ENCODE measurements around the gene ZFP1.

ZFP1 gene

GRCh38 chr16:75148311-75149195 lies at the start of gene ZFP1:
Gene ZFP1 (plus strand): TSS chr16:75148524. CDS start chr16:75152952, 4,428 bp downstream.
- DNase-seq (ENCODE audit: low read depth, low spot score): peak; percentile 60

DNA sequence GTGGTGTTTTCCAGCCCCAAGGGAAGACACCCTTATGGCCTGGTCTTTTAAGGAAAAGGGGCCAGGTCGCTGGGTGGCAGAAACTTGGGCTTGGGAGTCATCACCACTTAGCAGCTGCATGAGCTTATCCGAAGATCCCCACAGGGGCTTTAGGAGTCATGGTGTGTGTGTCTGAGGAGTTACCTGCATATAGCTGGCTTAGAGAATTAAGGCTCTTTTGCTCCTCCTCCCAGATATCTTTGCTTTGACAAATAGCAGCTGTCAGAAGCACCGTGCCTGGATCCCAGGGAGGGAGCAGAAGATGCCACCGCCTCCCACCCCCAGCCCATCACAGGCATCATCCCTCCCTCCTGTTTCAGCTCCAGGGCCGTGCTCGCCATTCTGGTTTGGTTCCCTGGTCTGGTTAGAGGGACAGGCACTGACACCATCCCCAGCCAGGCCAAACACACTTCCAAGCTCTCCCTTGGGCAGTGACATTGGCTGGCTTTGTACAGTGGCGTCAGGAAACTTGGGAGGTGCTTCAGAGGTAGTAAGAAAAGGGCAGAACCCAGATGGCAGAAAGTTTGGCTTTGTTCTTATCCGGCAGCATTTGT lies 49.2 kb upstream of the ZFP1 start:
- no peak for DNase-seq (ENCODE audit: low read depth, low spot score)

- no peak for DNase-seq (ENCODE audit: low read depth, low spot score)
Observed at GRCh38 chr16:75099738-75100602, 48.4 kb upstream of the ZFP1 start.

DNA sequence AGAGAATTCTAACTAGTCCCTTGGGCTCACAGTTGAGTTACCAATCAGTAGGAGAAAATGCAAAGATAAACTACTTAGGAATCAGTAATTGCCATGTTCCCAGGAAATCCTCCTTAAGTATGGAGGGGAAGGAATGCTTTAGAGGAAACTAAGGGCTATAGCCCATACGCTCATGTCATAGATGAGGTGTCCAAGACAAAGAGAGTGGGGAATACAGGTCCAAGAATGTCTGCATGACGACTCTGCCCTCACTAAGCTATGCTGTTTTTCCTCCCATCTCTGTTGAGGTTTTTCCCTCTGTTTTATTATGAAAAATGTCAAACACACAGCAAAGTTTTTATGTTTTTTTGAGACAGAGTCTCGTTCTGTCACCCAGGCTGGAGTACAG lies 47.7 kb upstream of the ZFP1 start:
- DNase-seq (ENCODE audit: low read depth, low spot score): no peak

DNA sequence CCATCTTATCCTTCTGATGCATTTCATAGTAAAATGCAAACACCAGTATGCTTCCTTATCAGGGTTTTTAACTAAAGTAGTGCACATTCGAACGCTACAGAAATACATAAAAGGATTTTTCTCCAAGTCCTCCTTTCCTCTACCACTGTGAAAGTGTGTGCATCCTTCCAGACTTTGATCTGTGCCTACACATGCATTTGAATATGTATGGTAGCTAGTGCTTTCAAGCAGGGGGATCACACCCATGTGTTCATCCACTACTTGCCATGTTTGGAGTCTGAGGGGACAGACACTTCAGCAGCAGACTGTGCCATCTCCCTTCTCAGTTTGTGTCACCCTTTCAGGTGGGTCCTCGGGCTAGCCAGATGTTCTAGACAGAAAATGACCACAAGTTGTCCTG lies 46.7 kb upstream of the ZFP1 start:
- DNase-seq (ENCODE audit: low read depth, low spot score): no peak

- no peak for DNase-seq (ENCODE audit: low read depth, low spot score)
Observed at GRCh38 chr16:75102595-75102994, 45.7 kb upstream of the ZFP1 start.

- no peak for DNase-seq (ENCODE audit: low read depth, low spot score)
Observed at GRCh38 chr16:75103994-75104393, 44.3 kb upstream of the ZFP1 start.

GRCh38 chr16:75104836-75105235 lies 43.5 kb upstream of the ZFP1 start:
- DNase-seq (ENCODE audit: low read depth, low spot score): no peak

DNA sequence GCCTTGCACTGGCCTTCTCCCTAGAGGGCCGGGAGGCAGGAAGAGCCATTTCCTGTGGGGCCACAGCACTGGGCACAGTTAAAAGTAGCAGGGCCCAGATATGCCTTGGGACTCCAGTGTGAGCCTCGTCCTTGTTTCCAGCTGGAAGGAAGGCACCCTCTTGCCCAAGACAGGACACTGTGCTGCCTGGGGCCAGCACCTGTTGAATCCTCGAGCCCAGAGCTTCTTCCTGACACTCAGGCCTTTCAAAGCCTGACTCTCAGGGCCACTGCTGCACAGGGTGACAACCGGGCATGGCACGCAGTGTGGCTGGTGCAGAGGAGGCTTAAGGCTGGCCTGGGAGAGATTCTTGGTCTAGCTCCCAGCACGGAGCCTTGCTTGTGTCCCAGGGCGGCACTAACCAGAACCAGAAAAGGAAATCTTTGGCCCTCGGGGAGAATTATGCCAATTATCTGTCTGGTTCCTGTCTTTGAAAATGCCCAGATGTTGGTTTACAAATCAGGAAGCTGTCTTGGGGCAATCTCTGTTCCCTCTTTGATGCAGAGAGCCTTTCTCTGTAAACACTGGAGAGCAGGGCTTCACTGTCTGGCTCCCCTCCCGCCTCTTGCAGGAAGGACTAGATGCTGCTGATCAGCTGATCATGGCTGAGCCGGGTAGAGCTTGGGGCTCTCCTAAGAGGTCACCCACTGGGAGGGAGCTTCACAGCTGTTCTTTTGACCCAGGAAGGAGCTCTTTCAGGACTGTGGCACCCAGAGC lies 42.8 kb upstream of the ZFP1 start:
- DNase-seq (ENCODE audit: low read depth, low spot score): no peak

DNA sequence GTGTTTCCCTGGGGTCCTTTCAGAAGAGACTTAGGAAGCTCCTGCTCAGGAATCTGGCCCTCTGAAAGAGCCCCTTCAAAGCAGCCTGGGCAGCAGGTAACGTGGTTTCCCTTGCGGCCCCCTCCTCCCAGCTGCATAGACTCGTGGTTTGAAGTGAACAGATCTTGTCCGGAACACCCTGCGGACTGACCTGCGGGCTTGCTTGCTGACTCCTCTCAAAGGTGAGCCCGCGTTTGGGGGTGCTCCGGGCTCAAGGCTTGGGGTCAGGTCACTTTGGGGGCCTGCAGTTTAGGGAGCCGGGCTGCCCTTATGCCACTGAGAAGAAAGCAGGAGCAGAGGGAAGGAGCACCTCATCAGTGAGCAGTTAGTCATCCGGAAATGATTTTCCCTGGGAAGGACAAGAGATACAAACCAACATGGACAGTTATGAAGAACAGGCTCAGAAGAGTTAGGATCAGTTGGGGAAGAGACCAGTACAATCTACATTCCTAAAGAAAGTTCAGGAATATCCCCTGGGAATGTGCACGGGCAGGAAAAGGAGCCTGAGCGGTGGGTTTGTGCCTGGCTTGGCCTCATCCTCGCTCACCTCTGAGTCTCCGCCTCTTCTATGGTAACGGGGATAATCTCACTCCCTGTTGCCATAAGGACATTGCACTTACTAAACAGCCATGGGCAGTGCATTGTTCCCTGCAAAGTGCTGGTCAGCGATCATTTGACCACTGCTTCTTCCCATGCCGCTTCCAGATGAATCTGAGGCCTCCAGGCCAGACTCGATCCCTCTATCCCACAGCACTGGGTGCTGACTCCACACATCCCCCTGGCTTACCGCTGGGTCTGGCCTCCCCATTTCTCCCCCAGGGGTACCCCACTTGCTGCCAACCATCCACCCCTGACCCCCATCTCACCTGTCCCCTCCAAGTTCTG lies 41.7 kb upstream of the ZFP1 start:
- DNase-seq (ENCODE audit: low read depth, low spot score): no peak

GRCh38 chr16:75107505-75107904 lies 40.8 kb upstream of the ZFP1 start:
- DNase-seq (ENCODE audit: low read depth, low spot score): no peak

DNA sequence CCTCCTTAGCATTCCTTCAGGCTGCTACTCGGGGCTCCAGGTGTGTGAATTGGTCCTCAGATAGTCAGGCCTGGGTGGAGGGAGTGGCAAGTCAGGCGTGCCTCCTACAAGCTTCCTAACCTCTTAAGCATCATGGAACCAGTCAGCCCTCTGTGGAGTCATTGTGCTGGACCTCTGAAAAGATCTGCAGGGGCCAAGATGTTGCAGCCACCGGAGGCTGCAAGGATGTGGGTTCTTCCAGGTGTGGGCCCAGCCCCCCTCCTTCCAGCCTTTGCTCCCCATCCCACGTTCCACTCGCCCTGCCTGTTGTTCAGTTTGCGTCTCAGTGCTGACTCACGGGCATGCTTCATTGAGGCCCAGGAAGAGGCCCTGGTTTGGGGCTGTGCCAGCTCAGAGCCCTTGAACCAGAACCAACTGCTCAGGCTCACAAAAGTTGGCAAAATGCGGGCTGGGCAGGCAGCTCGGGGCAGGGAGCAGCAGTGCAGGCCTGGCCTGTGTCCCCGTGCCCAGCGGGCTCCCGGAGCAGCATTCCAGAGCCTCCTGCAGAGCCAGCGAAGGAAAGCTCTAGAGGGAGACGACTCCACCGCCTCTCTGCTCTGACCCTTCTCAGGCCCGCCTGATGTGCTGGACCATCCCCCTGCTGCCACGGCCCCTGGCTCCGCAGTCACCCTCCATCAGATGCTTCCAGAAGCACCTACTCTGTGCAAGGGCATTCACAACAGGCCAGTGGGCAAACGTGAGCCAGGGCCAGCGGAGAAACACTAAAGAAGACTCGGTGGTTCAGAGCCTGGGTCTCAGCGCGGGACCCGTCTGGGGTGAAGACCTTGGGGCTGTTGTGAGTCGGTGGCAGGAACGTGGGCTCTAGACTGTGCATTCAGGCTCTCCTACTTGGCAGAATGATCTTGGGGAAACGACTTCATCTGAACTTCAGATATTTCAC lies 39.3 kb upstream of the ZFP1 start:
- peak; percentile 57 for DNase-seq (ENCODE audit: low read depth, low spot score)

- no peak for DNase-seq (ENCODE audit: low read depth, low spot score)
Observed at GRCh38 chr16:75109732-75110243, 38.5 kb upstream of the ZFP1 start.

DNA sequence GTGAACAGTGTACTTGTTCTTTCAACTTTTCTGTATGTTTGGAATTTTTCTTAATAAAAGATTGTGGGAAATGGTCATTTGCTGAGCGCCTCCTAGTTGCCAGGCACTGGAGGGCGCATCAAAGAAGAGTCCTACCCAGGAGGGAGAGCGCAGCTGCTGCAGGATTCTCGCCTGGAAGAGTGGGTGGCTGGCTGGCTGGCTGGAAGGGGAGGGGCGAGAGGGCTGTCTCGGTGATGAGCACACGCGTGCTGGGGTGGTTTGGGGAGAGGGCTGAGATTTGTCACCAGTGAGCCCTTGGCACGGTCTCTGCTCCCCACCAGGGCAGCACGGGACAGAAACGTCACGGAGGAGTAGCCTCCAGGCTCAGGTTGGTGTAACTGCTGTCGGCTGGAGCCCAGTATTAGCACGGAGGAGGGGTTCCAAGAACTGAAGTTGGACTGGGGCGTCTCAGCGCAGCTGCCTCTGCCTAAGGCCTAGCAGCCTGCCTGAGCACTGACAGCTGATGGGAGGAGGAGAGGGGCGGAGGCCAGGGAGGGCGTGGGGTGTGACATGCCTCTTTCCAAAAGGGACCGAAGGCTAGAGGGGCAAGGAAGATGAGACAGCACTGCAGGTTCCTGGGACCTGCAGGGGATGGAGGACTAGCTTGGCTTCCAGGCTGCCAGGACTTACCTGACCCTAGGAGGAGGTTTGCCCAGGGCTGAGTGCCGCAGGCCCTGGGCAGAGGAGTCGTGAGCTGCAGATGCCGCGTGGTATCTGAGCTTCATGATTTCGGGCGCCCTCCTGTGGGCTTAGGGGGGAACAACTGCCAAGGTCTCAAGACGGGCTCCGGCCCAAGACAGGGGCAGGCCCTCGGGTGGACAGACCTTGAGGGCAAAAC lies 37.4 kb upstream of the ZFP1 start:
- DNase-seq (ENCODE audit: low read depth, low spot score): peak; percentile 69

DNA sequence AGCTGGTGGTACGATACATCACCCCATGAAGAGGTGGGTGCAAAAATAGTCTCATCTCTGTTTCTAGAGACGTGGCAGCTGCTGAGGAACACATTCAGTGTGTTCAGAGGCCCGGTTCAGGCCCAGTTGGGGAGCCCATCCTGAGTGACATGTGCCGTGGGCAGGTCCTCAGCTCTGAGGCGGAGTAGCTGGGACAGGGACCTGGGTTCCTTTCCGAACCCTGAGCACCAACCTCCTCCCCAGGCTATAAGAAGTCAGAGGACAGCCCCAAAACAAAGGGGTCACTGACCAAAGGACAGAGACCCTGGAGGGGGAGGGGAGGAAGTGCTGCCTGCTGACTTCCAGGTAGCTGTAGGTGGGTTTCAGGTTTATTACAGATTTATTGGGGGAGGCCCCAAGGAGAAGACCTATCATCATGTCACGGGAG lies 36.8 kb upstream of the ZFP1 start:
- DNase-seq (ENCODE audit: low read depth, low spot score): no peak

GRCh38 chr16:75111961-75112733 lies 36.2 kb upstream of the ZFP1 start:
- no peak for DNase-seq (ENCODE audit: low read depth, low spot score)

Data from brain pericyte (primary cell).